CD4-positive, alpha-beta T cell treated with Interleukin-17A for 4 hours (primary cell): Measurements from ENCODE around the gene MAP2K1.
"Not testable (repeated sequence)": the region's sequence is repeated elsewhere in the genome, so short reads cannot be mapped to it uniquely, and the experiment has no call there.

Experiments used
- DNase-seq: peaks from one replicate; pipeline ENCODE4 v3.0.0-alpha.2; 2020; ENCODE audit warnings: mixed read lengths

Gene MAP2K1

GRCh38 chr15:66386204-66387123 is at the start of gene MAP2K1:
Gene MAP2K1, plus strand, starts transcription at chr15:66386912. Its CDS starts 436 bp downstream, at chr15:66387348.
- DNase-seq, result peak; percentile 99

- not testable (repeated sequence) for DNase-seq
These were observed 38.2 kb upstream of the MAP2K1 start for GRCh38 chr15:66348530-66348929.

GRCh38 chr15:66356077-66356358 is 30.7 kb upstream of the MAP2K1 start:
- no peak for DNase-seq

- DNase-seq, result peak; percentile 97
These were observed 30.1 kb upstream of the MAP2K1 start, which contains the start of gene TIPIN for GRCh38 chr15:66356359-66357236. Gene TIPIN, minus strand, starts transcription at chr15:66356685. Its CDS starts 3,738 bp downstream, at chr15:66352947.

- no peak for DNase-seq
These were observed 27.0 kb upstream of the MAP2K1 start for GRCh38 chr15:66359740-66360139.

- DNase-seq, result not testable (repeated sequence)
These were observed 24.8 kb upstream of the MAP2K1 start for GRCh38 chr15:66361745-66362460.

GRCh38 chr15:66362776-66363175 is 23.9 kb upstream of the MAP2K1 start:
- no peak for DNase-seq

- DNase-seq, result no peak
These were observed 21.7 kb upstream of the MAP2K1 start for GRCh38 chr15:66364944-66365528.

GRCh38 chr15:66369773-66370651 is 16.7 kb upstream of the MAP2K1 start:
- peak; percentile 18 for DNase-seq

GRCh38 chr15:66374179-66374578 is 12.5 kb upstream of the MAP2K1 start:
- no peak for DNase-seq

GRCh38 chr15:66378814-66379430 is 7.8 kb upstream of the MAP2K1 start:
- no peak for DNase-seq

- DNase-seq, result not testable (repeated sequence)
These were observed 5.3 kb upstream of the MAP2K1 start for GRCh38 chr15:66381376-66381775.

- peak; percentile 84 for DNase-seq
These were observed 691 bp downstream of the MAP2K1 start for GRCh38 chr15:66387163-66388042.

GRCh38 chr15:66388043-66388363 is 1.3 kb downstream of the MAP2K1 start:
- DNase-seq, result no peak

GRCh38 chr15:66388576-66388975 is 1.9 kb downstream of the MAP2K1 start:
- no peak for DNase-seq

GRCh38 chr15:66389098-66389858 is 2.6 kb downstream of the MAP2K1 start:
- DNase-seq, result no peak

- DNase-seq, result no peak
These were observed 3.2 kb downstream of the MAP2K1 start for GRCh38 chr15:66389859-66390381.

GRCh38 chr15:66390678-66391077 is 4.0 kb downstream of the MAP2K1 start:
- peak; percentile 44 for DNase-seq

- not testable (repeated sequence) for DNase-seq
These were observed 6.3 kb downstream of the MAP2K1 start for GRCh38 chr15:66393037-66393436.
